Subcutaneous adipose tissue (tissue), 4 donors: ENCODE measurements around the gene RTP2. TPM values are rescaled to one million over a fixed set of nuclear protein-coding genes. Genes with fewer than 3 reads are reported as not detected.

Experiments used
- CTCF ChIP-seq: fragments of 450-650 bp; IDR thresholded peaks from one replicate; pipeline ENCODE4 v1.5.1; 2016; ENCODE audit warnings: low read depth, mild to moderate bottlenecking, control low read depth, antibody characterized with exemption, moderate library complexity
- total RNA-seq, 4 donors: library from RNA; depleted of rRNA; stranded (reverse); fragments of >200 nt; gene quantifications; one replicate each; pipeline ENCODE4 v1.1.0, GENCODE V29; 2016

Gene RTP2
- total RNA-seq, 4 donors from 2014 or later, result not detected

- TF ChIP-seq CTCF, result no peak
Measured at GRCh38 chr3:187740421-187741399, 38.4 kb upstream of the RTP2 start.

- TF ChIP-seq CTCF, result no peak
Measured at GRCh38 chr3:187739561-187740332, 37.4 kb upstream of the RTP2 start.

DNA sequence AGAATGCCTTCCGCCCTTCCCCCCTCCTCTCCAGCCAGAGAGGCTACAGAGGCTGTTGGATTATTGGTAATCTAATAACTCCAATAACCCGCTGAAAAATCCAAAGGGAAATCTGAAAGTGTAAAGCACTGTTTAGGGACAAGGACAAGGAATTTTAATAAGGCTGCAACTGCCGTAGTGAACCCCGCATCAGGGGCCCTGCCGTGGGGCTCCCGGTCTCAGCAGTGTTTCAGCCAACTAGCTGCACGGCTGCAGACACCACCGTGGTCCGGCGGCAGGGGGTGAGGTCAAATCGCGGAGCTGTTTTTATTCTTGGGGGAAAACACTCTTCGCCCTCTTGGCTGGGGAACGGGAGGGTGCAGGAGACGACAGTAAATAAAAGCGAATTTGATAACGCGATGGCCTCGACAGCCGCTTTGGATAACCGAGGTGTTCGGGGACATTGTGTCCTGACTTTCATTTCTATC lies 36.8 kb upstream of the RTP2 start:
- no peak for TF ChIP-seq CTCF

- no peak for TF ChIP-seq CTCF
Measured at GRCh38 chr3:187738331-187739093, 36.2 kb upstream of the RTP2 start.

DNA sequence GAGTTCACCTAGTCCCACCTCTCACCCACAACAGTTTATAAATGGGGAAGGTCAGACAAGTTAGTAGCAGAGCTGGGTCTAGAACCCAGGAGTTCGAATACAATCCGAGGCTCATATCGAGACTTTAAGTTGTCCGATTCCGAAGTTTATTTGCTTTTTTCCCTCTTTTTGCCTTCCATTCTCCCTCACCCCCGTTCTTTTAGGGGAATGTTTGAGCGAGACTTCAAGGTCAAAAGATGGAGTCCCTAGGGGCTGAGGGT lies 35.6 kb upstream of the RTP2 start:
- TF ChIP-seq CTCF, result no peak

DNA sequence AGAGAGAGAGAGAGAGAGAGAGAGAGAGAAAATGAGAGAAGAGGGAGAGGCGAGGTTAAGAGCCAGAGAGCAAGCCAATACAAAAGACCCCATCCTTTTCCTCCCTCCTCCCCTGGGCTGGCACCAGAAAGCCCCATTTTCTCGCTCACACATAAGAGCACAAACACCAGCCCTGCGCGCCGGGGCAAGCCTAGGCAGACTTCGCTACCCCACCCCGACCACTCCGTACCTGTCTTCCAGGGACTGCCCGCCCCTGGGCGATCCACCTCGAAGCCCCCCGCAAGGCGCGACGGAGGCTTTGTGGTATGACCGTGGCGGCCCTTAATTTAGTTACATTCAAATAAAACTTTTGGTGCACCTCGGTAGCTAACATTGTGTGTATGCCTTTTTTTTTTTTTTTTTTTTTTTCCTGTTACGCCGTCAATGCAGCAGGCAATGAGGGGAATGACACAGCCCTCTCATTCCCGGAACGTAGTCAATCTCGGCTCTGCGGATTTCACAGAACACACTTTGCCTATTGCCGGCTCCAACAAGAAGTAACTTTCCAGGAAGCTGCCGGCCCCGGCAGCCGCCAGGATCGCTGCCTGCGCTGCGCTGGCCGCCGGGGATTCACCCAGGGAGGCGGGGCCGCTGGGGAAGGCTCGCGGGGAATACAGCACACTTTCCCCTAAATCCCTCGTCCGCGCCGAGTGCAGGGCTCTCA lies 35.2 kb upstream of the RTP2 start:
- no peak for TF ChIP-seq CTCF
